Stimulated activated CD8-positive, alpha-beta memory T cell treated with anti-CD3 and anti-CD28 coated beads, Interleukin-15, amount 100 ng/mL, for 48 hours (primary cell): Measurements from ENCODE around the gene DMXL2.
"Not testable (repeated sequence)": the region's sequence is repeated elsewhere in the genome, so short reads cannot be mapped to it uniquely, and the experiment has no call there.

Experiments used
- DNase-seq, 2 donors: peaks; one replicate each; pipeline ENCODE4 v3.0.0-alpha.2; 2020; ENCODE audit warnings: low read depth in 2 of 2

The DMXL2 gene

DNA sequence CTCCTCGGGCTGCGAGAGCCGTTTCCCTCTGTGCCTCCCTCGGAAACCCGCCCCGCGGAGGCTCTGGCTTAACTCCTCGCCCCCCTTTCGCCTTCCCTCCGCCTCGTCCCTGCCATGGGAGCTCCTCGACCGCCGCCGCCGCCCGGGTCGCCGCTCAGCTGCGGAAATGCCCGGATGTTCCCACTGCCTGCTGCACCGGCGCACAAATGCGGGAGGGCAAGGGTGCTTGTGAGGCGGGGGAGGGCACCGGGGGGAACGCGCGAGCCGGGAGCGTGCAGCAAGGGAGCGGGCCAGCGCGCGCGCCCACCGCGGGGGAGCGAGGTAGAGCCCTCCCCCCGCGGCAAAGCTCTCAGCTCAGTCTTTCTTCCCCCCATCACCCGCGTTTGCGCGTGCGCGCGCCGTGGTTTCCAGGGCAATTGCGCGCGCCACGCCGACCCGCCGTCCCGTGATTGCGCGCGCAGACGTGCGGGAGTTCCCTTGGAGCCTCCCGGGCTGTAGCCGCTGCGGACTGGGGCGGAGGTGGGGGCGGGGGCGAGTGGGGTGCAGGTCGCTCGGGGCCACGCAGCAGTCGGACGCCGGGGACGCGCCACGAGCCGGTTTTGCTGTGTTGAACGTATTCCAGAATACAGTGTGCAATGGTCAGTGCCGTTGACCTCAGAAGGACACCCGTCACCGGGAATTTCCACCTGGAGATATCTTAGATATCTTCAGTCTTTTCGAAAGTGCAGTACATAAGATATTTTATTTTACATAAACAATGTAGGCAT lies at the start of gene DMXL2:
Gene DMXL2, minus strand, starts transcription at position 168 of the 767 bp plus-strand sequence. CDS start 226 bp downstream, outside the sequence.
- DNase-seq = peak; percentile 61

DNA sequence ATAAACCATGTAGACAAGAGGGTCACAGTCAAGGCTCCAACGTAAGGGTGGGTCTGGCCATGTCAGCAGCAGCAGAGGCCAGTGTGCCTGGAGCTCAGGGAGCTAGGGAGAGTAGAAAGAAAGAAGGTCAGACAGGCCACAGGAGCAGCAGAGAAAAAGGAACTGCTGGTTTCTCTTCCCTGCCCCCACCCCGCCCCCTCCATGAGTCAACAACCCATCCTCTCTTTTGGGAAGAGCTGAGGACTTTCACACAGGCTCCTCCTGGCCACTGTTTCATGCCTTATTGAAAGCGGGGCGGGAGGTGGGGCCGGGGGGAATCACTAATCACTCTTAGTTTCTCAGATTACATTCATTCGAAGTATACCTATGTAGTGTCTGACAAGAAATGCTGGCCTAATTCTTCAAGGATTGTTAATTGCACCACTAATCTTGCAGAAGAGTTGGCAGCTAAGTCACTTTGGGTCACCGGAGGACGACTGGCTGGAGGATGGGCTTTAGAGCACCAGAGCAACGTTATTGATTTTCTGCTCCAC lies 49.6 kb upstream of the DMXL2 start:
- no peak for DNase-seq

- no peak for DNase-seq
These were observed 46.8 kb upstream of the DMXL2 start for GRCh38 chr15:51669381-51669780.

DNA sequence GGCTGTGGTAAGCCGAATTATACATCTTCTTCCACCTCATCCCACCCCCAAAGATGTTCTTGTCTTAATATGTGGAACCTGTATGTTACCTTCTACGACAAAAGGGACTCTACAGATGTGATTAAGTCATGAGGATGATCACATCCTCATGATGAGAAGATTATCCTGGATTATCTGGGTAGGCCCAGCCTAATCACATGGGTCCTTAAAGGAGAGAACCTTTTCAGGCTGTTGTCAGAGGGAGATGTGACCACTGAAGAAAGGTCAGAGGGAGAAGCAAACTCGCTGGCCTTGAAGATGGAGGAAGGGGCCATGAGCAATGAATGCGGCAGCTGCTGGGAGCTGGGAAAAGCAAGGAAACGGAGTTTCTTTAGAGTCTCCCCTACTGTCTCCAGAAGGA lies 45.9 kb upstream of the DMXL2 start:
- no peak for DNase-seq

DNA sequence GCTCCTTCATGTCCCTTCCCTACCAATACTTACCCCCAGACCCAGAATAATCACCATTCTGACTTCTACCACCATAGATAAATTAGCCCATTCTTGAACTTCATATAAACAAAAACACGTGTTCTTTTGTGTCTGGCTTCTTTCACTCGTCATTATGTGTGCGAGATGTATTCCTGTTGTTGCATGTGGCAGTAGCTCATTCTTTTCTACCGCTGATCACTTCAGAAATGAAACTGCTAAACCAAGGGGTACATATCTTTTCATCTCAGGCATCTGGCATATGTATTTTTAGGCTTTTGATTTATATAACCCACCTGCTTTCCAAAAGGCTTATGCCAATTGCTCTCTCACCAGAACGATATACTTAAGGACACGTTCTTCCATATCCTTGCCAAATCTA lies 44.9 kb upstream of the DMXL2 start:
- no peak for DNase-seq

DNA sequence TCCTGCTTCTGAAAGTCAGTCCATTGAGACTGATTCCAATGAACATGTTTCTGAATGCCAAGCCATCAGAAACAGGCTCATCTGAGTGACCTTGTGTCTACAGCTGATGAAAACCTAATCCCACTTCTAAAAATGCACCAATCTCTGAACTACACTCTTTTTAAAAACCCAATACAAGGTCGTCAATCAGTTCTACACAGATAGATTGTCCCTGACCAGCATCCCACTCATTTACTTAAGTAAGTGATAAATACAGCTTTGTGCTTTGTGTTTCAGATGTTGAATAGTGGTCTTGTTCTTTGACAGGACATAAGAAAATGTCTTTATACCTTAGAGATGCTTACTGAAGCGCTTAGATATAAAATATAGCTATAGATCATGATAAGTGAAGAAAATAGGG lies 38.5 kb upstream of the DMXL2 start:
- DNase-seq = no peak

GRCh38 chr15:51658664-51659063 lies 36.1 kb upstream of the DMXL2 start:
- DNase-seq = no peak

DNA sequence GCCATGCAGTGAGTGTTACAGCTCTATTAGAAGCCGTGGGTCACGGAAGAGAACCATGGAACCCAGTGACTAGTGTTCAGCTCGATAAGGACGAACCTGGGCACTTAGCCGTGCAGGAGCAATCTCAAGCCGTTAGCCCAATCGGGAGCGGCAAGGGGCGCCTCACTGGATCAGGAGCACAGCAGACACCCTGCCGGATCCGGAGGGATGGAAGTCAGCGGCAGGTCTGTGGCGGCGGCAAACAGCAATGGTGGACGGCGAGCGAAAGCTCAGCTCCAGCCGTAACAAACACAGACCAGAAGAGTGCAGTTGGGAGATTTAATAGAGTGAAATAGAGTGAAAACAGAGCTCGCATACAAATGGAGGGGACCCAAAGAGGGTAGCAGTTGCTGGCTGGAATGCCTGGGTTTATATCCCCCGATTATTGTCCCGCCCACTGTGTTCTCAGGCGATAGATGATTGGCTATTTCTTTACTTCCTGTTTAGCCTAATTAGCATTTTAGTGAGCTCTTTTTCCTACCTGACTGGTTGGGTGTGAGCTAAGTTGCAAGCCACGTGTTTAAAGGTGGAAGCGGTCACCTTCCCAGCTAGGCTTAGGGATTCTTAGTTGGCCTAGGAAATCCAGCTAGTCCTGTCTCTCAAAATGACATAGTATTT lies 33.0 kb upstream of the DMXL2 start:
- DNase-seq = not testable (repeated sequence)

DNA sequence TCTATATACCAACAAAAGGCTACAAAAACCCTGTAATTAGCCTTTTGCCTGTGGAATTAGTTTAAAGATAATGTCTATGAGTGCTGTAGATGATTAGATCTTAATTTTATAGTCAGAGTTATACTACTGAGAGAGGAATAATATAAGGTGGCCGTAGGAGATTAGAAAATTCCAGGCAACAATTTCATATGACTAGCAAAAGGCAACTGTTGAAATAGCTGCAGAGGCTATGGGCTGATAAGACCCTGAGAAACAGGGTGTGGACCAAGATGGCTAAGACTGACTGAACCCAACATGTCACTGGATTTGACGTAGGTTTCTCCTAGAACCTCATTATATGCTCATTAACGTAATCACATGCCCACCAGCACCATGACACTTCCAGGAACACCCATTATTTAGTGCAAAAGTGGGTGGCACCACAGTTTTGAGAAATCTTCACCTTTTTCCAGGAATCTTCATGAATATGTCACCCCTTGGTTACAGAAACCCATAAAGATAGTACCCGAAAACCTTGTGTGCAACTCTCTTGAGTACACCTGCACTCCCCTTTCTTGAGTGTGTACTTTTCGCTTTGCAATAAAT lies 29.6 kb upstream of the DMXL2 start:
- DNase-seq = no peak

GRCh38 chr15:51649659-51650521 lies 27.3 kb upstream of the DMXL2 start:
- DNase-seq = peak in 1 of 2 donors; percentile 10

- DNase-seq = not testable (repeated sequence)
These were observed 26.1 kb upstream of the DMXL2 start for GRCh38 chr15:51648643-51649042.

DNA sequence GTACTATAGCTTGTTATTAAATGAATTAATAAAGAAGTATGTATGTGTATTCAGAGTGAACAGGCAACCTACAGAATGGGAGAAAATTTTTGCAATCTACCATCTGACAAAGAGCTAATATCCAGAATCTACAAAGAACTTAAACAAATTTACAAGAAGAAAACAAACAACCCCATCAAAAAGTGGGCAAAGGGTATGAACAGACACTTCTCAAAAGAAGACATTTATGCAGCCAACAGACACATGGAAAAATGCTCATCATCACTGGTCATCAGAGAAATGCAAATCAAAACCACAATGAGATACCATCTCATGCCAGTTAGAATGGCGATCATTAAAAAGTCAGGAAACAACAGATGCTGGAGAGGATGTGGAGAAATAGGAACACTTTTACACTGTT lies 25.5 kb upstream of the DMXL2 start:
- DNase-seq = not testable (repeated sequence)

DNA sequence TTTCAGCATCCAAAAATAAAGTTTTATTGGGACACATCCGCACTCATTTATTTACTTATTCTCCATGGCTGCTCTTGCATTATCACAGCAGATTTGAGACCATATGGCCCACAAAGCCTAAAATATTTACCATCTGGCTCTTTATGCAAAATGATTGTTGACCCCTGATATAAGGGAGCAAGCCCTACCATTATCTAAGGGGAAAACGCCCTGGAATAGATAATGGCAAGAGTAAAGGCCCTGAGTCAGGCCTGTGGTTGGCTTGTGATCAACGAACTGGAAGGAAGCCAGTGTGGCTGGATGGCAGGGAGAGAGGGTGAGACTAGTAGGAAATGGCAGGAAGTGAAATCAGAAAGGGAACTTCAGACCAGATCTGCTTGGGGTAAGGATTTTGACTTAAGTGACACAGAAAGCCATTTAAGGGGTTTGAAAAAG lies 24.6 kb upstream of the DMXL2 start:
- no peak for DNase-seq

GRCh38 chr15:51642696-51643095 lies 20.1 kb upstream of the DMXL2 start:
- DNase-seq = no peak

DNA sequence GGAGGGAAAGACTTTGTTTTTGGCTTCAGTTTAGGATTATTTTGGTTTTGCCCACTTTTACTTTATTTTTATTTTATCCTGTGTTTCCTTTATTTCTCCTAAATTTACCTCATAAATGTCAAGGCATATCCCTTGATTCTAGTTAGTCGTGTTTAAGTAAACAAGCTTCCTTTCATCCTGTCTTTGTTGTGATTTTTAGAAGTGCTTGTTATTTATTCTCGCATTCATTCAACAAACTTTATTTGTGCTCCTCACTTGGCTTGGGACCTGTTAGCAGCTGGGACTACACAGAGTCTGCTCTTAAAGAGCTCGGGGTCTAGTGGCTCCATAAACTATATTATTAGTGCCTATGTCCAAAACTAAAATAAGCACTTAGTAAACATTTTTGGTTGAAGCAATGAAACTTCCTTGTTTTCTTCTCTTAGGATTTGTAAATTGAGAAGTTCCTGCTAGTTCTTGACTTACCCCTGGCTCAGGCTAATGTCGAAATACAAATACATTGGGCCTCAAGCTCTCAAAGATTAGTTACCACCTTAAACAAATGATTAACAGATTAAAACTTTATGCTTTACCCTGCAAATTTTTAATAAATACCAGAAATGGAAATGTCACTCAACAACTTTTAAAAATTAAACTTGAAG lies 19.0 kb upstream of the DMXL2 start:
- DNase-seq = no peak

- peak; percentile 1 to 4 for DNase-seq
These were observed 12.1 kb upstream of the DMXL2 start for GRCh38 chr15:51634591-51635198.

DNA sequence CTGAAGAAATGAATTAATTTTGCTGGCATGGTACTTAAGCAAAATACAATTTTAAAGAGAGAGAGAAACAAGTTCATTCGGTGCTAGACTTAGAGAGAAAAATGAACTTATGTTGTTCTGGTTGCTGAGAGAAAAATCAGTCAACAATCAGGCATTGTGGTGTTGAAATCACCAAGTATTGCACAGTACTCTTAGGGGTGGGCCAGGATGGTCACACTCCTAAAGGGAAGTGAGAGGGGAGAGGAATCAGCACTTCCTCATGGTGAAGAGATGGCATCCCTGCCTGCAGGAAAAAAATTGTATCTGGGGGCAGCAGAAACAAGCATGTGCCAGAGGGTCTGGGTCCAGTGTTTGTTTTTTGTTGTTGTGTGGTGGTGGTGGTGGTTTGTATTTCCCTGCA lies 7.0 kb upstream of the DMXL2 start:
- DNase-seq = no peak

DNA sequence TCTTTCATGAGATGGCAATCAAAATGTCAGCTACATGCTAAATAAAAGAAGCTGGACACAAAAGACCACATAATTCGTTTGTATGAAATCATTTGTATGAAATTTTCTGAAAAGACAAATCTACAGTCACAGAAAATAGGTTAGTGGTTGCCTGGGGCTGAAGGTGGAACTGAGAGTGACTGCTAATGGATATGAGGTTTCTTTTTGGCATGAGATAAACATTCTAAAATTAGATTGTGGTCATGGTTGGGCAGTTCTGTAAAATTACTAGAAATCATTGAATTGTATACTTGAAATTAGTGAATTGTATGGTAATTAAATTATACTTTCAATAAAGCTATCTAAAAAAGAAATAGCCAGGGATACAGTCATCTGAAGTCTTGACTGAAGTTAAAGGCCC lies 2.7 kb upstream of the DMXL2 start:
- no peak for DNase-seq

DNA sequence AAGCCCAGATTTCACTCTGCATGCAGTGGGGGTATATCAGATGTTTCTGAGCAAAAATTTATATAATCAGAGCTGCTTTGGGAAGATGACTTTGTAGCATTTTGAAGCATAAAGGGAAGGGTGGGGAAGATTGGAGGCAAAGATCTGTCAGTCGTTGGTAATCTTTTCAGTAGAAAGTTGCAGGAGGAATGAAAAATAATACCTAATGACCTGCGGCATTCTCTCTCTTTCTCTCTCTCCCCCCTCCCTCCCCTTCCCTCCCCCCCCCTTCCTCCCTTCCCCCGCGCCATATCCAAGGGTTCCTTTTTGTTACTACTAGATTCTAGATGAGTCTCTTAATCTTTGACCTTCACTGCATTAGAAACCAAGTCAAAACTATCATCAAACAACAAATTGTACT lies 1.5 kb upstream of the DMXL2 start:
- no peak for DNase-seq

DNA sequence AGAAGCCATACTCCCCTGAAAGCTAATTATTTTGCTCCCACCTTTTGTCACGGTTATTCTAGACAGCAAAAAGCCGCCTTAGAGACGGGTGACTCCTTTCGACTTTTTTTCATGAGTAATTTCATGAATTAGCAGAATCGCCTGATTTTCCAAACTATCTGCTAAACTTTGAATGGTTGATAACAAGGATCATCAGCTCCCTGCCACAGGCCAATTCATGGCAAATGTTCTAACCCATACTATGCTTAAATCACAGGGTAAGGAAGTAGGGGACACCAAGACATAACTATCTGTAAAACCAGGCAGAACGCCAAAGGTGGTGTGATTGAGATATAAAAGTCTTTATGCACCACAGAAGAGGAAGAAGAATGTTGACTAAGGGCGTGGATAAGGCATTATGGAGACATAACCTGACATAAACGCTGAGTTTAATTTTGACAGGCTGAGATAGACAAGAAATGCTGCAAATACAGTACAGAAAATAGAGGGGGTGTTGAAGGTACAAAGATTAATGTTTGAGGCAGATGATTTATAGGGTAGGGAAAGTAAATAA lies 891 bp upstream of the DMXL2 start:
- no peak for DNase-seq
